G401.6 (cell line): ENCODE data around the gene SUPV3L1.
"Not testable (repeated sequence)": the region's sequence is repeated elsewhere in the genome, so short reads cannot be mapped to it uniquely, and the experiment has no call there.

ENCODE experiments used
- FAIRE-seq: peaks from 2 replicates; lab custom pipeline; 2012; peaks lifted over from hg19 to GRCh38; lab: Jason Lieb, UNC

Gene SUPV3L1

GRCh38 chr10:69232252-69232651 lies 52.2 kb downstream of the SUPV3L1 start:
- FAIRE-seq: no peak

DNA sequence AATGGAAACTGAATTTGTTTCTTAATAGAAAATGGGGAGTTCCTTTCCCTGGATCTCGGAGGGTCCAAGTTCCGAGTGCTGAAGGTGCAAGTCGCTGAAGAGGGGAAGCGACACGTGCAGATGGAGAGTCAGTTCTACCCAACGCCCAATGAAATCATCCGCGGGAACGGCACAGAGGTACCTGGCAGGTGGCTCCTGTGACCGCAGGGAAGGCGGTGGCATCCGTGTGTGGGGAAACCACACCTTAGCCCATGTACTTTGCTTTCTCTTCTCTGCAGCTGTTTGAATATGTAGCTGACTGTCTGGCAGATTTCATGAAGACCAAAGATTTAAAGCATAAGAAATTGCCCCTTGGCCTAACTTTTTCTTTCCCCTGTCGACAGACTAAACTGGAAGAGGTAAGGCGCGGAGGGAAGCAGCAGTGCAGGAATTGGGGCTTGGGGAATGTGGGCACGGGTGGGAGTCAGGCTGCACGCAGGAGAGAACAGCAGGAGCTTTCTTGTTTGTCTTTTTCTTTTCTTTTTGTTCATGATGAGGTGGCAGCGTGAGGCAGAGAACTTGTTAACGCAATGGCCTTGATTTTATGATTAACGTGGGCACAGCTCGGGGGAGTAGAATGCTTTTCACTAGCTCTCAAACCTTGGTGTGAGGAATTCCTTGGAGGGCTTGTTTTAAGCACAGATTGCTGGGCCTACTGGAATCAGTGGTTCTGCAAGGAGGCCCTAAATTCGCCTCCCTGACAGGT lies 52.9 kb downstream of the SUPV3L1 start:
- no peak for FAIRE-seq

DNA sequence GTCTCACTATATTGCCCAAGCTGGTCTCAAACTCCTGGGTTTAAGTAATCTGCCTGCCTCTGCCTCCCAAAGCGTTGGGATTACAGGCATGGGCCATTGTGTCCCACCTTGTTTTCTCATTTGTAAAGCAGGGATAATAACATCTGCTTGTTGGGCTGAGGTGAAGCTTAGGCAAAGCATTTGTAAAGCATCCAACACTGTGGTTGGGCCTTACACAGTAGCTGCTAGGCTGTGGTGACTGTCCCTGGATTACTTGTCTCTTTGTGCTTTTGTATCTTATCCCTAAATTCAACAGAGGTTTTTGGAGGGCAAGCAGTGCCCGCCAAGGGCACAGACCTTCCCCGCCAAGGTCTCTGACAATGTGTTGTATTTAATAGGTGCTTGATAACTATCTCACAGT lies 54.4 kb downstream of the SUPV3L1 start:
- no peak for FAIRE-seq

GRCh38 chr10:69237528-69238159 lies 57.6 kb downstream of the SUPV3L1 start:
- peak; percentile 82 for FAIRE-seq

DNA sequence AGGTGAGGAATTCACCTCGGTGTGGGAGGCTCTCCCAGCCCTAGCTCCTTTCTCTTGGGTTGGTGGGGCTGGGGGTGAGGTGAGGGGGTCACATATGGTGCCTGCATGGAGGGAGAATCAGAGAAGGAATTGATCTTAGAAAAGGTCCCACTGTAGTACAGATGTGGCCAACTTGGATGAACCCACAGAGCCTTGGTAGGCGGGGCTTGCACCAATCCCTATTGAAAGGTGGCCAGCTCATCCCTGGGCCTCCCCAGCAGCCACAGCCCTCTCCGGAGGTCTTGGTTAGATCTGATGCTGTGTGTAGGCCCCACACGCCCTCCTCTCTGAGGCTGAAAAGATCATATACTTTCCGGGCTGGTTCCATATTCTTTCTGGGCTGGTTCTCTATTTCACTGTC lies 59.1 kb downstream of the SUPV3L1 start:
- no peak for FAIRE-seq

- FAIRE-seq: no peak
These were observed 59.9 kb downstream of the SUPV3L1 start for GRCh38 chr10:69239816-69240434.

- FAIRE-seq: no peak
These were observed 60.4 kb downstream of the SUPV3L1 start for GRCh38 chr10:69240455-69240854.

GRCh38 chr10:69241575-69241974 lies 61.5 kb downstream of the SUPV3L1 start:
- FAIRE-seq: no peak

DNA sequence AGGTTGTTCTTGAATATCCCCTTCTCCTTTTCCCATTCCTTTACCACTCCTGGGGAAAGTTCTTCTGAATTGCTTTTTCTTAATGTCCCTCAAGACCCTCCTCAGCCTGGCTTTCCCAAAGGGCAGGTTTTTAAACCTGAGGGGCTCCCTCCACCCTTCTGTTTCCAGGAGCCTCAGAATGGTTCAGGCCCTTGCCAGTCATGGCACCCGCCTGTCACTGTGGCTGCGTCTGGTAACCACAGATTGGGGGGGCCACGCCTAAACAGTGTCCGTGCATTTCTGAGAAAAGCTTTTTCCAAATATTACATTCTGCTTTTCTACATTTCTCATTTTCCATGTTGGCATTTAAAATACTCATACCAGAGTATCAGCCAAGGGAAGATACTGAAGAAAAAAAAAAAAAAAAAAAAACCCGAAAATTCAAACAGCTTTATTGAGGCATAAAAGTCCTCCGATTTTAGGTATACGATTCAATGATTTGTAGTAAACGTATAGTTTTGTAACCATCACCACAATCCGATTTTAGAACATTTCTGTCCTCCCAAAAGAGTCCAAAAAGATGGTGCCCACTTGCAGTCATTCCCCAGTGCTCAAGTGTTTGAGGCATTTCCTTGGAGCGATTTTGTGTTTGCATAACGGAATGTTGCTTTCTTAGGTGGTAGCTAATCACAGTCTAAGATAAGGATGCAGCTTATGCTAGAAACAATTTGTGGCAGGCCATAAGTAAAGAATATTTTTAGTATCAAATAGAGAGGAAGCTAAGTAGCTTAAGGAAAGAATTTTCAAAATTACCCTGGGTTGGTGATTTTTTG lies 62.2 kb downstream of the SUPV3L1 start:
- no peak for FAIRE-seq

DNA sequence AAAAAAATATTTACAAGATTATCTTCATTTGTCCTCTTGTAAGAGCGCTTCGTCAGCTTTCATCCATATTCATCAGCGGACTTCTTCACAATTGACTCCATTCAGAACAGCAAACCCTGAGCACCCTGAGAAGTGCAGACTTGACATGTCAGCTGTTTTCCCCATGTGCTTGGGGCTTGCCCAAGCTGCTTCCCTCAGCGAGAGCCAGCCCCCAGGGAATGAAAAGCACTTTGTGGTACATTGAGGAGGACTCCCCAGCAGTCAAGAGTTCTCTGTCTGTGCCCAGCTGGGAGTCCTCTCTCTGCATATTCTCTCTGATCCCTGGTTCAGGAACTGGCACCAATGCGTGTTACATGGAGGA lies 62.8 kb downstream of the SUPV3L1 start:
- no peak for FAIRE-seq

- FAIRE-seq: no peak
These were observed 63.8 kb downstream of the SUPV3L1 start for GRCh38 chr10:69243817-69244216.

- FAIRE-seq: no peak
These were observed 66.0 kb downstream of the SUPV3L1 start for GRCh38 chr10:69246036-69246435.

GRCh38 chr10:69246581-69247312 lies 66.7 kb downstream of the SUPV3L1 start:
- no peak for FAIRE-seq

- FAIRE-seq: no peak
These were observed 67.3 kb downstream of the SUPV3L1 start for GRCh38 chr10:69247313-69247710.

DNA sequence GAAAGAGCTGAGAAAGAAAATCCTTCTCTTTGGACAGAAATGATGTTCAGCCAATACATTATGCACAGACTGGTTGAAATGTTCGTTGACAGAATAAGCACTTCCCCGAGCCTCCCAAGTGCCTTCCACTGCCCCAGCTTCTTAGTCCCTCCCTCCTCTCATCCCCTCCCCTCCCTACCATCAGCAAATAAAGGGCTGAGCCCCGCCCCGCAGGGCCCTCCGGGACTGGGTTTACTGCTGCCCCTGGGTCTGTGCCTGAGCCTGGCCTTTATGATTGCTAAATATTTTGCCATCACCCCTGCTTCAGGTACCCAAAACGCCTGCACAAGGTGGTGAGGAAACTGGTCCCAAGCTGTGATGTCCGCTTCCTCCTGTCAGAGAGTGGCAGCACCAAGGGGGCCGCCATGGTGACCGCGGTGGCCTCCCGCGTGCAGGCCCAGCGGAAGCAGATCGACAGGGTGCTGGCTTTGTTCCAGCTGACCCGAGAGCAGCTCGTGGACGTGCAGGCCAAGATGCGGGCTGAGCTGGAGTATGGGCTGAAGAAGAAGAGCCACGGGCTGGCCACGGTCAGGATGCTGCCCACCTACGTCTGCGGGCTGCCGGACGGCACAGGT lies 68.2 kb downstream of the SUPV3L1 start:
- no peak for FAIRE-seq

DNA sequence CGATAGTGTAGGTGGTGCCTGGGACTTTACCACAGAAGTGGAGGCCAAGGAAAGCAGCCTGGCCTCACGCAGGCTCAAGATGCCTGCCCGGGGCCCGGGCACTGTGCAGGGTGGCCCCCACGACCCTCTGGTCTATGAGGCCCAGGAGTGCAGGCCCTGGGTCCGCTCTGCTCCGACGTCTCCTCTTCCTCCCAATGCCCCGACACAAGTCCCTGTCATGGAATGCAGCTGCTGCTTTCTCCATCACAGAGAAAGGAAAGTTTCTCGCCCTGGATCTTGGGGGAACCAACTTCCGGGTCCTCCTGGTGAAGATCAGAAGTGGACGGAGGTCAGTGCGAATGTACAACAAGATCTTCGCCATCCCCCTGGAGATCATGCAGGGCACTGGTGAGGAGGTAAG lies 70.0 kb downstream of the SUPV3L1 start:
- no peak for FAIRE-seq

DNA sequence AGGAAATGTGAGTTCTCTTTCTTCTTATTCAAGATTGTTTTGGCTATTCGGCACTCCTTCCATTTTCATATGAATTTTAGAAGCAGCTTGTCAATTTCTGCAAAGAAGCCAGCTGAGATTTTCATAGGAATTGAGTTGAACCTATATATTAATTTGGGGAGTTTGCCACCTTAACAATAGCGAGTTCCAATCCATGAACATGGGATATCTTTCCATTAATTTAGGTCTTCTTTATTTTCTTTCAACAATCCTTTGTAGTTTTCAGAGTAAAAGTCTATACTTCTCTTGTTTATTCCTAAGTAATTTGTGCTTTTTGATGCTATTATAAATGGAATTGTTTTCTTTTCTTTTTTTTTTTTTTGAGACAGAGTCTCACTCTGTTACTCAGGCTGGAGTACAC lies 71.4 kb downstream of the SUPV3L1 start:
- not testable (repeated sequence) for FAIRE-seq

GRCh38 chr10:69253171-69253570 lies 73.1 kb downstream of the SUPV3L1 start:
- no peak for FAIRE-seq

DNA sequence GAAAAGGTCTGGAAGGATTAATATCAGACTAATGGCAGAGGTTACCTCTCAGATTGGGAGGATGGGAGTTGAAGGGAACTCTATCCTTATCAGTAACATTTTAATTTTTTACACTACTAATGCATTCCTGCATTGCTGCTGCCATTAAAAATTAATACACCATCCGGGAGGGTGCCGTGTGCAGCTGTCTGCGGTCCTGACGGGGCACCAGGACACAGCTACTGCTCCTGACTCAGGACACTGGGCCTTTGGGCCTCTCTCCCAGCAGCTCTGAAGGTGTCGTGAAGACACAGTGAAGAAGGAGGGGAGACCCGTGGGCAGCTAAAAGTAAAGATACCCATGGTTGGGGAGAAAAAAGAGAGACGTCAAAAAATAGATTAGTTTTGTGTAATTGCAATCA lies 74.8 kb downstream of the SUPV3L1 start:
- FAIRE-seq: no peak
